ENCODE measurements around the gene SELENOM. TPM values are rescaled to one million over a fixed set of nuclear protein-coding genes. Genes with fewer than 3 reads are reported as not detected.
A peak's percentile ranks its signal among the peaks of the same experiment; 100 is the strongest.

SELENOM gene
- total and polyA plus RNA-seq, 2 donors, result 14.4 to 122 TPM

- no peaks in the 10 kb centered on the region for H3K27me3 ChIP-seq (ENCODE audit: control insufficient read depth in 2 of 2, insufficient read depth in 1 of 2, low read length in 1 of 2)
- H3K4me3 ChIP-seq (ENCODE audit: low read length in 2 of 2), result peak overlapping the region; percentile 58 to 83
- DNase-seq (ENCODE audit: low read depth in 6 of 9, low spot score in 9 of 9), result no peak
- peaks cover 9 to 19% of the 10 kb centered on the region in 2 donors for H3K36me3 ChIP-seq (ENCODE audit: control insufficient read depth in 2 of 2, insufficient read depth in 2 of 2, low read length in 1 of 2)
- no peaks in the 10 kb centered on the region for H3K9me3 ChIP-seq (ENCODE audit: control insufficient read depth in 2 of 2, insufficient read depth in 1 of 2, low read length in 1 of 2)
- WGBS, result 34% methylated on average over 13 of the region's 13 CpGs
- peaks cover 18 to 44% of the 10 kb centered on the region in 2 donors for H3K4me1 ChIP-seq (ENCODE audit: control insufficient read depth in 2 of 2, insufficient read depth in 2 of 2, low read length in 2 of 2)
- H3K27ac ChIP-seq (ENCODE audit: low read depth in 1 of 2, low read length in 1 of 2), result no peak overlapping the region
Measured at GRCh38 chr22:31085493-31085824, 21.9 kb downstream of the SELENOM start.

- Histone ChIP-seq H3K27ac (ENCODE audit: low read depth in 1 of 2, low read length in 1 of 2) (peak overlapping the region; percentile 64 to 77), H3K27me3 (ENCODE audit: control insufficient read depth in 2 of 2, insufficient read depth in 1 of 2, low read length in 1 of 2) (no peaks in the 10 kb centered on the region), H3K9me3 (ENCODE audit: control insufficient read depth in 2 of 2, insufficient read depth in 1 of 2, low read length in 1 of 2) (no peaks in the 10 kb centered on the region), H3K4me3 (ENCODE audit: low read length in 2 of 2) (peak overlapping the region; percentile 58 to 83), H3K36me3 (ENCODE audit: control insufficient read depth in 2 of 2, insufficient read depth in 2 of 2, low read length in 1 of 2) (peaks cover 9 to 17% of the 10 kb centered on the region in 2 donors), H3K4me1 (ENCODE audit: control insufficient read depth in 2 of 2, insufficient read depth in 2 of 2, low read length in 2 of 2) (peaks cover 18 to 46% of the 10 kb centered on the region in 2 donors)
- under 1% methylated on average over 69 of the region's 69 CpGs for WGBS
- DNase-seq (ENCODE audit: low read depth in 6 of 9, low spot score in 9 of 9), result peak in 8 of 9 donors; percentile 50 to 85 (median 69)
Measured at GRCh38 chr22:31084811-31085492, 22.4 kb downstream of the SELENOM start.

- 29% methylated on average over 18 of the region's 18 CpGs for WGBS
- Histone ChIP-seq H3K27ac (ENCODE audit: low read depth in 1 of 2, low read length in 1 of 2) (no peak overlapping the region), H3K9me3 (ENCODE audit: control insufficient read depth in 2 of 2, insufficient read depth in 1 of 2, low read length in 1 of 2) (no peaks in the 10 kb centered on the region), H3K4me1 (ENCODE audit: control insufficient read depth in 2 of 2, insufficient read depth in 2 of 2, low read length in 2 of 2) (peaks cover 18 to 46% of the 10 kb centered on the region in 2 donors), H3K4me3 (ENCODE audit: low read length in 2 of 2) (peak overlapping the region; percentile 58 to 83), H3K36me3 (ENCODE audit: control insufficient read depth in 2 of 2, insufficient read depth in 2 of 2, low read length in 1 of 2) (peaks cover 7 to 14% of the 10 kb centered on the region in 2 donors), H3K27me3 (ENCODE audit: control insufficient read depth in 2 of 2, insufficient read depth in 1 of 2, low read length in 1 of 2) (no peaks in the 10 kb centered on the region)
- DNase-seq (ENCODE audit: low read depth in 6 of 9, low spot score in 9 of 9), result no peak
Measured at GRCh38 chr22:31083923-31084810, 23.2 kb downstream of the SELENOM start.

- Histone ChIP-seq H3K4me3 (ENCODE audit: low read length in 2 of 2) (no peak overlapping the region), H3K27me3 (ENCODE audit: control insufficient read depth in 2 of 2, insufficient read depth in 1 of 2, low read length in 1 of 2) (no peaks in the 10 kb centered on the region), H3K4me1 (ENCODE audit: control insufficient read depth in 2 of 2, insufficient read depth in 2 of 2, low read length in 2 of 2) (peaks cover 18 to 46% of the 10 kb centered on the region in 2 donors), H3K36me3 (ENCODE audit: control insufficient read depth in 2 of 2, insufficient read depth in 2 of 2, low read length in 1 of 2) (peaks cover 1 to 9% of the 10 kb centered on the region in 2 donors), H3K27ac (ENCODE audit: low read depth in 1 of 2, low read length in 1 of 2) (no peak overlapping the region), H3K9me3 (ENCODE audit: control insufficient read depth in 2 of 2, insufficient read depth in 1 of 2, low read length in 1 of 2) (no peaks in the 10 kb centered on the region)
- no peak for DNase-seq (ENCODE audit: low read depth in 6 of 9, low spot score in 9 of 9)
- 93% methylated on average over 3 of the region's 3 CpGs for WGBS
Measured at GRCh38 chr22:31083377-31083768, 24.0 kb downstream of the SELENOM start.

- H3K4me3 ChIP-seq (ENCODE audit: low read length in 2 of 2), result peak overlapping the region in 1 of 2 donors; percentile 74
- H3K27ac ChIP-seq (ENCODE audit: low read depth in 1 of 2, low read length in 1 of 2), result no peak overlapping the region
- WGBS, result 85% methylated on average over 11 of the region's 11 CpGs
- DNase-seq (ENCODE audit: low read depth in 6 of 9, low spot score in 9 of 9), result peak in 7 of 9 donors; percentile 33 to 77 (median 53)
- H3K36me3 ChIP-seq (ENCODE audit: control insufficient read depth in 2 of 2, insufficient read depth in 2 of 2, low read length in 1 of 2), result peaks cover 0 to 4% of the 10 kb centered on the region in 2 donors
- H3K9me3 ChIP-seq (ENCODE audit: control insufficient read depth in 2 of 2, insufficient read depth in 1 of 2, low read length in 1 of 2), result no peaks in the 10 kb centered on the region
- peaks cover 18 to 46% of the 10 kb centered on the region in 2 donors for H3K4me1 ChIP-seq (ENCODE audit: control insufficient read depth in 2 of 2, insufficient read depth in 2 of 2, low read length in 2 of 2)
- no peaks in the 10 kb centered on the region for H3K27me3 ChIP-seq (ENCODE audit: control insufficient read depth in 2 of 2, insufficient read depth in 1 of 2, low read length in 1 of 2)
Measured at GRCh38 chr22:31082606-31083376, 24.6 kb downstream of the SELENOM start.

GRCh38 chr22:31081963-31082605 is 25.3 kb downstream of the SELENOM start:
- Histone ChIP-seq H3K27ac (ENCODE audit: low read depth in 1 of 2, low read length in 1 of 2) (no peak overlapping the region), H3K27me3 (ENCODE audit: control insufficient read depth in 2 of 2, insufficient read depth in 1 of 2, low read length in 1 of 2) (no peaks in the 10 kb centered on the region), H3K9me3 (ENCODE audit: control insufficient read depth in 2 of 2, insufficient read depth in 1 of 2, low read length in 1 of 2) (no peaks in the 10 kb centered on the region), H3K36me3 (ENCODE audit: control insufficient read depth in 2 of 2, insufficient read depth in 2 of 2, low read length in 1 of 2) (peaks cover 0 to 2% of the 10 kb centered on the region in 2 donors), H3K4me1 (ENCODE audit: control insufficient read depth in 2 of 2, insufficient read depth in 2 of 2, low read length in 2 of 2) (peaks cover 18 to 46% of the 10 kb centered on the region in 2 donors), H3K4me3 (ENCODE audit: low read length in 2 of 2) (peak overlapping the region; percentile 71 to 74)
- 82% methylated on average over 6 of the region's 6 CpGs for WGBS
- no peak for DNase-seq (ENCODE audit: low read depth in 6 of 9, low spot score in 9 of 9)

GRCh38 chr22:31080848-31081649 is 26.3 kb downstream of the SELENOM start, which contains the start of gene SMTN:
SMTN (plus strand) TSS chr22:31081318; CDS start chr22:31083259, 1,941 bp downstream.
- Histone ChIP-seq H3K27ac (ENCODE audit: low read depth in 1 of 2, low read length in 1 of 2) (peak within 1 kb of the TSS; percentile 36 to 55), H3K9me3 (ENCODE audit: control insufficient read depth in 2 of 2, insufficient read depth in 1 of 2, low read length in 1 of 2) (no peaks in the 10 kb centered on the region), H3K36me3 (ENCODE audit: control insufficient read depth in 2 of 2, insufficient read depth in 2 of 2, low read length in 1 of 2) (no peaks in the 10 kb centered on the region), H3K4me1 (ENCODE audit: control insufficient read depth in 2 of 2, insufficient read depth in 2 of 2, low read length in 2 of 2) (peaks cover 18 to 46% of the 10 kb centered on the region in 2 donors), H3K27me3 (ENCODE audit: control insufficient read depth in 2 of 2, insufficient read depth in 1 of 2, low read length in 1 of 2) (no peaks in the 10 kb centered on the region), H3K4me3 (ENCODE audit: low read length in 2 of 2) (peak within 1 kb of the TSS; percentile 71 to 74)
- peak; percentile 81 to 97 (median 87) for DNase-seq (ENCODE audit: low read depth in 6 of 9, low spot score in 9 of 9)
- WGBS, result under 1% methylated on average over 63 of the region's 63 CpGs

All from thymus (tissue), 11 donors.